ACC112 (cell line): ENCODE data around the gene CACNB3.

ENCODE experiments used
- H2AFZ ChIP-seq: fragments of 200-600 bp; sonication (generic); one replicate; pipeline ENCODE4 v1.6.0; 2017; ENCODE audit warnings: antibody characterized with exemption, low read length; ENCODE audit not compliant: unreplicated experiment
- H3K27ac ChIP-seq: fragments of 200-600 bp; sonication (generic); 2 replicates; pipeline ENCODE4 v1.5.1; 2014; ENCODE audit warnings: low read depth, mild to moderate bottlenecking, antibody characterized with exemption, low read length, moderate library complexity
- H3K27me3 ChIP-seq: fragments of 200-600 bp; sonication (generic); 2 replicates; pipeline ENCODE4 v1.6.1; 2014; ENCODE audit warnings: mild to moderate bottlenecking, antibody characterized with exemption, low read length, moderate library complexity, mixed read lengths; ENCODE audit not compliant: insufficient read depth
- H3K36me3 ChIP-seq: fragments of 200-600 bp; sonication (generic); 2 replicates; pipeline ENCODE4 v1.6.1; 2016; ENCODE audit warnings: mild to moderate bottlenecking, antibody characterized with exemption, low read length, moderate library complexity, mixed read lengths; ENCODE audit not compliant: insufficient read depth
- H3K4me1 ChIP-seq: fragments of 200-600 bp; sonication (generic); one replicate; pipeline ENCODE4 v1.6.1; 2016; ENCODE audit warnings: low read length, mixed read lengths; ENCODE audit not compliant: insufficient read depth, unreplicated experiment, control insufficient read depth
- H3K4me3 ChIP-seq: fragments of 200-600 bp; sonication (generic); 2 replicates; pipeline ENCODE4 v1.5.1; 2014; ENCODE audit warnings: mild to moderate bottlenecking, low read depth, low read length
- H3K79me2 ChIP-seq: fragments of 200-600 bp; sonication (generic); one replicate; pipeline ENCODE4 v1.6.0; 2016; ENCODE audit warnings: low read length; ENCODE audit not compliant: control insufficient read depth, unreplicated experiment, insufficient read depth

Gene CACNB3

GRCh38 chr12:48817873-48818830 lies at the start of gene CACNB3:
Gene CACNB3 (plus strand): TSS chr12:48818496. CDS start chr12:48818930, 434 bp downstream.
- no peaks in the 10 kb centered on the region for H3K27me3 ChIP-seq
- H2AFZ ChIP-seq = peak within 1 kb of the TSS; percentile 76
- peak within 1 kb of the TSS; percentile 90 for H3K4me3 ChIP-seq
- H3K27ac ChIP-seq = no peak within 1 kb of the TSS
- no peaks in the 10 kb centered on the region for H3K36me3 ChIP-seq
- peaks cover 23% of the 10 kb centered on the region for H3K4me1 ChIP-seq
- peaks cover 5% of the 10 kb centered on the region for H3K79me2 ChIP-seq

- peaks cover 5% of the 10 kb centered on the region; the same call in 1 of the 2 replicates for H3K36me3 ChIP-seq
- peaks cover 24% of the 10 kb centered on the region for H3K4me1 ChIP-seq
- no peaks in the 10 kb centered on the region for H3K79me2 ChIP-seq
- H3K27ac ChIP-seq = no peak overlapping the region
- H2AFZ ChIP-seq = no peak overlapping the region
- no peaks in the 10 kb centered on the region for H3K27me3 ChIP-seq
- no peak overlapping the region for H3K4me3 ChIP-seq
Observed at GRCh38 chr12:48768736-48769135, 49.6 kb upstream of the CACNB3 start.

- H3K4me3 ChIP-seq = no peak overlapping the region
- H3K4me1 ChIP-seq = peaks cover 17% of the 10 kb centered on the region
- no peak overlapping the region for H2AFZ ChIP-seq
- no peak overlapping the region for H3K27ac ChIP-seq
- H3K36me3 ChIP-seq = peaks cover 13% of the 10 kb centered on the region; the same call in 1 of the 2 replicates
- no peaks in the 10 kb centered on the region for H3K27me3 ChIP-seq
- no peaks in the 10 kb centered on the region for H3K79me2 ChIP-seq
Observed at GRCh38 chr12:48770756-48771155, 47.5 kb upstream of the CACNB3 start.

GRCh38 chr12:48771588-48772112 lies 46.6 kb upstream of the CACNB3 start:
- Histone ChIP-seq H3K79me2 (no peaks in the 10 kb centered on the region), H3K27me3 (no peaks in the 10 kb centered on the region), H3K27ac (no peak overlapping the region), H3K4me3 (no peak overlapping the region), H2AFZ (no peak overlapping the region), H3K36me3 (peaks cover 13% of the 10 kb centered on the region; the same call in 1 of the 2 replicates), H3K4me1 (peaks cover 9% of the 10 kb centered on the region)

GRCh38 chr12:48773686-48774085 lies 44.6 kb upstream of the CACNB3 start:
- no peaks in the 10 kb centered on the region for H3K4me1 ChIP-seq
- no peak overlapping the region for H3K27ac ChIP-seq
- no peak overlapping the region for H2AFZ ChIP-seq
- no peaks in the 10 kb centered on the region for H3K79me2 ChIP-seq
- H3K27me3 ChIP-seq = no peaks in the 10 kb centered on the region
- H3K36me3 ChIP-seq = peaks cover 12% of the 10 kb centered on the region; the same call in 1 of the 2 replicates
- no peak overlapping the region for H3K4me3 ChIP-seq

GRCh38 chr12:48774516-48774915 lies 43.8 kb upstream of the CACNB3 start:
- no peak overlapping the region for H3K4me3 ChIP-seq
- peaks cover 8% of the 10 kb centered on the region; the same call in 1 of the 2 replicates for H3K36me3 ChIP-seq
- H3K27me3 ChIP-seq = no peaks in the 10 kb centered on the region
- H3K27ac ChIP-seq = no peak overlapping the region
- no peak overlapping the region for H2AFZ ChIP-seq
- H3K4me1 ChIP-seq = peaks cover 3% of the 10 kb centered on the region
- no peaks in the 10 kb centered on the region for H3K79me2 ChIP-seq

- Histone ChIP-seq H3K4me3 (no peak overlapping the region), H3K36me3 (peaks cover 8% of the 10 kb centered on the region; the same call in 1 of the 2 replicates), H3K4me1 (peaks cover 11% of the 10 kb centered on the region), H2AFZ (no peak overlapping the region), H3K79me2 (no peaks in the 10 kb centered on the region), H3K27me3 (no peaks in the 10 kb centered on the region), H3K27ac (no peak overlapping the region)
Observed at GRCh38 chr12:48775299-48775698, 43.0 kb upstream of the CACNB3 start.

GRCh38 chr12:48775991-48776649 lies 42.2 kb upstream of the CACNB3 start:
- peaks cover 8% of the 10 kb centered on the region; the same call in 1 of the 2 replicates for H3K36me3 ChIP-seq
- no peaks in the 10 kb centered on the region for H3K27me3 ChIP-seq
- no peak overlapping the region for H3K27ac ChIP-seq
- H3K4me1 ChIP-seq = peaks cover 16% of the 10 kb centered on the region
- no peak overlapping the region for H2AFZ ChIP-seq
- no peak overlapping the region for H3K4me3 ChIP-seq
- no peaks in the 10 kb centered on the region for H3K79me2 ChIP-seq

GRCh38 chr12:48776956-48777355 lies 41.3 kb upstream of the CACNB3 start:
- peaks cover 8% of the 10 kb centered on the region; the same call in 1 of the 2 replicates for H3K36me3 ChIP-seq
- peaks cover 20% of the 10 kb centered on the region for H3K4me1 ChIP-seq
- H3K4me3 ChIP-seq = no peak overlapping the region
- no peak overlapping the region for H3K27ac ChIP-seq
- H3K79me2 ChIP-seq = no peaks in the 10 kb centered on the region
- no peaks in the 10 kb centered on the region for H3K27me3 ChIP-seq
- H2AFZ ChIP-seq = no peak overlapping the region

GRCh38 chr12:48777501-48778400 lies 40.5 kb upstream of the CACNB3 start:
- Histone ChIP-seq H3K79me2 (no peaks in the 10 kb centered on the region), H3K27ac (no peak overlapping the region), H3K27me3 (no peaks in the 10 kb centered on the region), H3K4me1 (peaks cover 20% of the 10 kb centered on the region), H3K4me3 (no peak overlapping the region), H2AFZ (no peak overlapping the region), H3K36me3 (peaks cover 8% of the 10 kb centered on the region; the same call in 1 of the 2 replicates)
